H1 (cell line): ENCODE results near the gene CIPC. TPM values are rescaled to one million over a fixed set of nuclear protein-coding genes. Genes with fewer than 3 reads are reported as not detected.

Source experiments
- CTCF ChIA-PET: fragments of 300-600 bp; sonication (Branson Sonifier 250); formaldehyde crosslinking; loops from one replicate; lab custom pipeline; 2021; ENCODE audit not compliant: partially characterized antibody; lab: Charles Lee
- POLR2A ChIA-PET: fragments of 300-600 bp; sonication (Branson Sonifier 250); formaldehyde crosslinking; loops from one replicate; lab custom pipeline; 2021; ENCODE audit warnings: inconsistent platforms; ENCODE audit not compliant: partially characterized antibody; lab: Charles Lee
- DNase-seq, 2 experiments: peaks; one replicate each; pipeline versions ENCODE4 v3.0.0 to v3.0.0-alpha.2; 2010 to 2022; ENCODE audit warnings: low spot score in 2 of 2, low read depth in 1 of 2, mixed read lengths in 1 of 2
- FAIRE-seq: peaks from 2 replicates; lab custom pipeline; 2011; peaks lifted over from hg19 to GRCh38; lab: Jason Lieb, UNC
- H2AFZ ChIP-seq: 2 replicates; pipeline ENCODE4 v1.8.1; 2012; ENCODE audit warnings: low read length, inconsistent platforms
- H2AK5ac ChIP-seq: 2 replicates; pipeline ENCODE4 v1.6.1; 2013; ENCODE audit warnings: low read depth, low read length
- H2BK120ac ChIP-seq: replicated peaks from 2 replicates; pipeline ENCODE3; 2013; ENCODE audit warnings: low read depth, low read length, inconsistent platforms
- H2BK12ac ChIP-seq: 2 replicates; pipeline ENCODE4 v1.6.1; 2013; ENCODE audit warnings: low read depth, low read length
- H2BK15ac ChIP-seq: 2 replicates; pipeline ENCODE4 v1.6.1; 2013; ENCODE audit warnings: low read length
- H2BK20ac ChIP-seq: 2 replicates; pipeline ENCODE4 v1.6.1; 2013; ENCODE audit warnings: low read length
- H2BK5ac ChIP-seq: 2 replicates; pipeline ENCODE4 v1.6.1; 2013; ENCODE audit warnings: low read depth, low read length
- H3K14ac ChIP-seq: 2 replicates; pipeline ENCODE4 v1.6.1; 2013; ENCODE audit warnings: inconsistent platforms; ENCODE audit not compliant: insufficient read length
- H3K18ac ChIP-seq: 2 replicates; pipeline ENCODE4 v1.6.1; 2013; ENCODE audit warnings: low read length; ENCODE audit errors: extremely low read depth
- H3K23ac ChIP-seq: 2 replicates; pipeline ENCODE4 v1.6.1; 2013; ENCODE audit warnings: inconsistent platforms; ENCODE audit not compliant: insufficient read length
- H3K23me2 ChIP-seq: 2 replicates; pipeline ENCODE4 v1.6.1; 2013; ENCODE audit warnings: low read depth, low read length
- H3K27ac ChIP-seq: 2 replicates; pipeline ENCODE4 v1.6.1; 2011; ENCODE audit warnings: low read depth, low read length, inconsistent platforms
- H3K27me3 ChIP-seq, 4 experiments: replicated peaks in 1 of 4; 1 replicate in 1 of 4; 2 replicates in 3 of 4; pipeline versions ENCODE4 v1.6.1 to v1.8.1; 2011 to 2013; ENCODE audit warnings: low read length in 3 of 4, mild to moderate bottlenecking in 3 of 4, inconsistent platforms in 2 of 4, mixed read lengths in 2 of 4, moderate library complexity in 1 of 4; ENCODE audit not compliant: control insufficient read depth in 3 of 4, insufficient read depth in 3 of 4; ENCODE audit errors: extremely low read depth in 1 of 4
- H3K36me3 ChIP-seq, 4 experiments: 2 replicates each; pipeline versions ENCODE4 v1.6.1 to v1.8.1; 2011 to 2013; ENCODE audit warnings: mild to moderate bottlenecking in 4 of 4, low read length in 3 of 4, moderate library complexity in 2 of 4, control low read depth in 1 of 4, inconsistent platforms in 1 of 4; ENCODE audit not compliant: insufficient read depth in 4 of 4, control insufficient read depth in 2 of 4
- H3K4ac ChIP-seq: replicated peaks from 2 replicates; pipeline ENCODE3; 2013; ENCODE audit warnings: low read length, low read depth, mixed read lengths, inconsistent platforms; ENCODE audit not compliant: insufficient read length
- H3K4me1 ChIP-seq, 4 experiments: replicated peaks in 1 of 4; 1 replicate in 1 of 4; 2 replicates in 3 of 4; pipeline versions ENCODE4 v1.6.1 to v1.8.1; 2011 to 2013; ENCODE audit warnings: low read length in 3 of 4, inconsistent platforms in 2 of 4, mixed read lengths in 1 of 4; ENCODE audit not compliant: insufficient read depth in 4 of 4, control insufficient read depth in 3 of 4
- H3K4me2 ChIP-seq, 2 experiments: 2 replicates each; pipeline versions ENCODE4 v1.6.1 to v1.8.1; 2011 to 2013; ENCODE audit warnings: low read depth in 2 of 2, low read length in 2 of 2, control low read depth in 1 of 2, inconsistent platforms in 1 of 2, mild to moderate bottlenecking in 1 of 2; ENCODE audit not compliant: insufficient read depth in 1 of 2
- H3K4me3 ChIP-seq, 4 experiments: fragments of 200-600, 300-600 bp in 1 of 4; sonication (generic), shearing (Covaris generic), sonication (Bioruptor Twin) in 1 of 4; 2 replicates each; pipeline versions ENCODE4 v1.5.1 to v1.8.1; 2011 to 2016; ENCODE audit warnings: low read length in 4 of 4, low read depth in 3 of 4, control low read depth in 2 of 4, inconsistent platforms in 2 of 4, mild to moderate bottlenecking in 2 of 4, mixed read lengths in 1 of 4, moderate library complexity in 1 of 4; ENCODE audit not compliant: insufficient read depth in 2 of 4; ENCODE audit errors: extremely low read depth in 1 of 4
- H3K56ac ChIP-seq: replicated peaks from 2 replicates; pipeline ENCODE3; 2013; ENCODE audit warnings: low read depth, mild to moderate bottlenecking, mixed read lengths, low read length, inconsistent platforms; ENCODE audit not compliant: insufficient read length
- H3K79me1 ChIP-seq: 2 replicates; pipeline ENCODE4 v1.6.1; 2013; ENCODE audit warnings: low read depth, low read length, control low read depth
- H3K79me2 ChIP-seq, 2 experiments: 2 replicates each; pipeline versions ENCODE4 v1.6.1 to v1.8.1; 2012 to 2013; ENCODE audit warnings: low read length in 2 of 2, mild to moderate bottlenecking in 2 of 2, inconsistent platforms in 1 of 2; ENCODE audit not compliant: insufficient read depth in 2 of 2, control insufficient read depth in 1 of 2
- H3K9ac ChIP-seq, 4 experiments: replicated peaks in 1 of 4; 1 replicate in 1 of 4; 2 replicates in 3 of 4; pipeline versions ENCODE4 v1.6.1 to v1.8.1; 2011 to 2013; ENCODE audit warnings: low read depth in 3 of 4, low read length in 3 of 4, control low read depth in 2 of 4, mild to moderate bottlenecking in 2 of 4, moderate library complexity in 2 of 4, inconsistent platforms in 1 of 4; ENCODE audit errors: extremely low read depth in 1 of 4
- H3K9me3 ChIP-seq, 2 experiments: 2 replicates each; pipeline versions ENCODE4 v1.6.1 to v1.8.1; 2012 to 2013; ENCODE audit warnings: mild to moderate bottlenecking in 2 of 2, moderate library complexity in 2 of 2, control low read depth in 1 of 2, inconsistent platforms in 1 of 2, low read depth in 1 of 2, low read length in 1 of 2, mixed read lengths in 1 of 2; ENCODE audit not compliant: insufficient read depth in 2 of 2
- H4K20me1 ChIP-seq, 2 experiments: replicated peaks in 1 of 2; 2 replicates each; pipeline versions ENCODE3 to v1.8.1; 2011 to 2013; ENCODE audit warnings: inconsistent platforms in 2 of 2, low read length in 2 of 2, mild to moderate bottlenecking in 1 of 2; ENCODE audit not compliant: insufficient read depth in 2 of 2, control insufficient read depth in 1 of 2
- H4K5ac ChIP-seq: 2 replicates; pipeline ENCODE4 v1.6.1; 2013; ENCODE audit warnings: low read length, low read depth, mixed read lengths, inconsistent platforms; ENCODE audit not compliant: insufficient read length
- H4K8ac ChIP-seq: 2 replicates; pipeline ENCODE4 v1.8.0; 2013; ENCODE audit warnings: mild to moderate bottlenecking, moderate library complexity, low read length, inconsistent platforms; ENCODE audit not compliant: insufficient read depth; ENCODE audit errors: extremely low read depth
- H4K91ac ChIP-seq: replicated peaks from 2 replicates; pipeline ENCODE3; 2013; ENCODE audit warnings: low read length, mixed read lengths, inconsistent platforms; ENCODE audit not compliant: insufficient read length
- ASH2L ChIP-seq: fragments of 200-600, 300-600 bp; sonication (generic); IDR thresholded peaks from one replicate; pipeline ENCODE4 v1.7.1; 2017; ENCODE audit warnings: low read length
- BCL11A ChIP-seq, 2 experiments: IDR thresholded peaks; one replicate each; pipeline ENCODE4 v1.6.1; 2011; ENCODE audit warnings: low read depth in 2 of 2, low read length in 2 of 2, mild to moderate bottlenecking in 2 of 2
- BRCA1 ChIP-seq: IDR thresholded peaks from 2 replicates; pipeline ENCODE4 v1.6.1; 2012; ENCODE audit warnings: low read depth, low read length, improper control_type of control experiment
- CEBPB ChIP-seq: IDR thresholded peaks from 2 replicates; pipeline ENCODE4 v1.6.1; 2012; ENCODE audit warnings: low read depth, low read length
- CTBP2 ChIP-seq: IDR thresholded peaks from 2 replicates; pipeline ENCODE4 v1.7.0; 2011; ENCODE audit warnings: borderline replicate concordance, mild to moderate bottlenecking, moderate library complexity, mixed read lengths, low read length; ENCODE audit not compliant: insufficient read depth, insufficient read length
- CTCF ChIP-seq, 3 experiments: IDR thresholded peaks; 1 replicate in 2 of 3; 2 replicates in 1 of 3; pipeline versions ENCODE4 v1.5.1 to v1.6.1; 2011; ENCODE audit warnings: low read length in 3 of 3, mild to moderate bottlenecking in 3 of 3, inconsistent platforms in 2 of 3, low read depth in 1 of 3, moderate library complexity in 1 of 3; ENCODE audit not compliant: insufficient read depth in 1 of 3; ENCODE audit errors: control extremely low read depth in 1 of 3
- EP300 ChIP-seq, 2 experiments: IDR thresholded peaks; 1 replicate in 1 of 2; 2 replicates in 1 of 2; pipeline ENCODE4 v1.6.1; 2011 to 2012; ENCODE audit warnings: low read depth in 2 of 2, low read length in 2 of 2, mild to moderate bottlenecking in 2 of 2, borderline replicate concordance in 1 of 2, inconsistent platforms in 1 of 2, moderate library complexity in 1 of 2
- SIRT6 ChIP-seq: IDR thresholded peaks from one replicate; pipeline ENCODE4 v1.7.1; 2012; ENCODE audit warnings: low read length, inconsistent platforms
- SP1 ChIP-seq: IDR thresholded peaks from 2 replicates; pipeline ENCODE4 v1.6.1; 2011; ENCODE audit warnings: low read depth, low read length
- YY1 ChIP-seq: IDR thresholded peaks from 2 replicates; pipeline ENCODE4 v1.6.1; 2011; ENCODE audit warnings: low read depth, mild to moderate bottlenecking, low read length
- WGBS, 2 experiments: shearing (Covaris generic) in 1 of 2; methylation state at CpG; one replicate each; pipeline versions ENCODE4 v1.1.6 to v1.1.7; 2013 to 2015; ENCODE audit warnings: low lambda C conversion rate in 2 of 2, mixed read lengths in 2 of 2, inconsistent platforms in 1 of 2, low coverage in 1 of 2, missing lambda C conversion rate in 1 of 2; ENCODE audit not compliant: insufficient replicate concordance in 2 of 2, insufficient coverage in 1 of 2, insufficient read length in 1 of 2; ENCODE audit errors: extremely low coverage in 1 of 2, missing lambda C conversion rate in 1 of 2; 5-methylcytosine and 5-hydroxymethylcytosine counted together
- polyA plus RNA-seq, 7 experiments: library from polyadenylated mRNA; depleted of rRNA in 3 of 7; stranded (reverse) in 5 of 7; unstranded in 2 of 7; fragments of >200 nt in 5 of 7; fragments of 200-250 nt in 2 of 7; gene quantifications; 1 replicate in 5 of 7; 2 replicates in 1 of 7; 4 replicates in 1 of 7; pipeline versions ENCODE4 v1.2.1 to v1.2.3, GENCODE V29; 2011 to 2013; ENCODE audit warnings: missing spikeins in 2 of 7, mixed read lengths in 2 of 7
- total RNA-seq: library from RNA; stranded (reverse); fragmentation: NEBNext Ultra II Directional; extraction: Animal tissue kit (Norgen Biotek cat#: 25700); gene quantifications from 2 replicates; pipeline ENCODE4 v1.2.1, GENCODE V29; 2021

CIPC gene
- total and polyA plus RNA-seq, 2 of the 8 experiments (the other 6 are each of a cell fraction or from before 2014, with no cell fraction given) = 13.9 to 32.7 TPM

GRCh38 chr14:77065851-77066577 is 32.0 kb upstream of the CIPC start:
- no peak overlapping the region for H3K4me3 ChIP-seq
- no peak overlapping the region for H2AFZ ChIP-seq
- CTCF ChIA-PET = interaction anchor here (1.0 to 9.2 kb wide), 13 partner anchors 9 to 203 kb away, joined by 3 to 258 read pairs (median 4); no protein-coding TSS in a partner anchor
- no peak overlapping the region for H3K27ac ChIP-seq
- no peaks in the 10 kb centered on the region for H3K79me2 ChIP-seq
- no peak overlapping the region; the same call in 1 of the 2 replicates for H4K8ac ChIP-seq
- H2BK120ac ChIP-seq = no peak overlapping the region
- FAIRE-seq = no peak
- H3K9ac ChIP-seq = no peak overlapping the region
- H4K5ac ChIP-seq = no peak overlapping the region
- 85% methylated on average over 6 of the region's 6 CpGs; no CpG with 5 or more reads in 1 of the 2 experiments for WGBS, 2 experiments
- H3K23ac ChIP-seq = no peak overlapping the region
- no peak for DNase-seq
- H3K27me3 ChIP-seq = no peaks in the 10 kb centered on the region
- H3K36me3 ChIP-seq = no peaks in the 10 kb centered on the region
- H4K91ac ChIP-seq = no peak overlapping the region
- no peak overlapping the region for H2AK5ac ChIP-seq
- H3K23me2 ChIP-seq = no peaks in the 10 kb centered on the region
- H2BK12ac ChIP-seq = no peak overlapping the region
- H2BK15ac ChIP-seq = no peak overlapping the region
- no peak overlapping the region for H3K4me2 ChIP-seq
- H3K9me3 ChIP-seq = no peaks in the 10 kb centered on the region
- H3K14ac ChIP-seq = no peak overlapping the region
- H3K4me1 ChIP-seq = peaks cover 2 to 9% (median 5%) of the 10 kb centered on the region in 4 experiments
- peak overlapping the region; percentile 15; the same call in 1 of the 2 replicates for H2BK20ac ChIP-seq
- POLR2A ChIA-PET = interaction anchor here (0.7 kb wide), 1 partner anchor 260 kb away, joined by 3 read pairs; no protein-coding TSS in a partner anchor
- no peaks in the 10 kb centered on the region for H4K20me1 ChIP-seq
- H3K18ac ChIP-seq = no peak overlapping the region
- no peak overlapping the region for H3K56ac ChIP-seq
- H3K4ac ChIP-seq = no peak overlapping the region
- H3K79me1 ChIP-seq = no peaks in the 10 kb centered on the region
- H2BK5ac ChIP-seq = no peak overlapping the region
- TF ChIP-seq CEBPB (no peak), ASH2L (no peak), BCL11A (IDR thresholded peaks at IDR 0.05; ENCODE audit: low read depth in 2 of 2, low read length in 2 of 2) (no peak), SIRT6 (no peak), CTCF (IDR thresholded peaks at IDR 0.05; ENCODE audit: control extremely low read depth in 1 of 3, insufficient read depth in 1 of 3, low read depth in 1 of 3, low read length in 3 of 3) (no peak), CTBP2 (no peak), BRCA1 (no peak), YY1 (no peak), SP1 (no peak), EP300 (IDR thresholded peaks at IDR 0.05; ENCODE audit: borderline replicate concordance in 1 of 2, low read depth in 2 of 2, low read length in 2 of 2) (no peak)
